Measurements from ENCODE around the gene RNF157.

GRCh38 chr17:76277300-76278267, 37.3 kb upstream of the RNF157 start:
- TF ChIP-seq POLR2AphosphoS5 (IDR thresholded peaks at IDR 0.05), result no peak
- no peak for TF ChIP-seq EP300 (IDR thresholded peaks at IDR 0.05; ENCODE audit: low read depth)

All from transverse colon (tissue), 3 donors.